Nephron (organoid): Measurements from ENCODE around the gene ZNF568.

Experiments
- H3K27ac Mint-ChIP-seq, 3 experiments: 2 replicates each; pipeline ENCODE4 v1.8.0; 2020; ENCODE audit warnings: mixed read lengths in 3 of 3, mild to moderate bottlenecking in 2 of 3, moderate library complexity in 1 of 3
- H3K27me3 Mint-ChIP-seq: 2 replicates; pipeline ENCODE4 v1.8.0; 2021; ENCODE audit warnings: low read depth, mild to moderate bottlenecking, moderate library complexity, mixed read lengths
- H3K36me3 Mint-ChIP-seq: 2 replicates; pipeline ENCODE4 v1.8.0; 2020; ENCODE audit warnings: low read depth, mixed read lengths
- H3K4me1 Mint-ChIP-seq: 2 replicates; pipeline ENCODE4 v1.8.0; 2020; ENCODE audit warnings: mixed read lengths
- H3K4me3 Mint-ChIP-seq, 3 experiments: 2 replicates each; pipeline ENCODE4 v1.8.0; 2020; ENCODE audit warnings: mild to moderate bottlenecking in 3 of 3, mixed read lengths in 3 of 3, moderate library complexity in 2 of 3
- H3K9me3 Mint-ChIP-seq: 2 replicates; pipeline ENCODE4 v1.8.0; 2020; ENCODE audit warnings: mixed read lengths
- CTCF ChIP-seq, 3 experiments: fragments of 200-600 bp; sonication (generic); IDR thresholded peaks; one replicate each; pipeline ENCODE4 v1.5.0; 2021; ENCODE audit warnings: antibody characterized with exemption in 3 of 3; ENCODE audit not compliant: unreplicated experiment in 3 of 3

ZNF568 gene

GRCh38 chr19:36915992-36916830 lies at the start of gene ZNF568, which contains the start of gene ZNF829:
TSS of gene ZNF568 (plus strand) at chr19:36916332. CDS start at chr19:36922771, 6,439 bp downstream.
TSS of gene ZNF829 (minus strand) at chr19:36916291. CDS start at chr19:36915167, 1,124 bp downstream.
- peak; percentile 49 to 68 (median 60) for TF ChIP-seq CTCF (IDR thresholded peaks at IDR 0.05; ENCODE audit: unreplicated experiment in 3 of 3)
- Mint-ChIP-seq H3K9me3 (peaks cover 62% of the 10 kb centered on the region), H3K27me3 (no peaks in the 10 kb centered on the region), H3K4me3 (peak within 1 kb of the TSS; percentile 92 to 96 (median 95)), H3K36me3 (peaks cover 93% of the 10 kb centered on the region), H3K4me1 (peaks cover 13% of the 10 kb centered on the region), H3K27ac (peak within 1 kb of the TSS; percentile 88 to 93 (median 92))

DNA sequence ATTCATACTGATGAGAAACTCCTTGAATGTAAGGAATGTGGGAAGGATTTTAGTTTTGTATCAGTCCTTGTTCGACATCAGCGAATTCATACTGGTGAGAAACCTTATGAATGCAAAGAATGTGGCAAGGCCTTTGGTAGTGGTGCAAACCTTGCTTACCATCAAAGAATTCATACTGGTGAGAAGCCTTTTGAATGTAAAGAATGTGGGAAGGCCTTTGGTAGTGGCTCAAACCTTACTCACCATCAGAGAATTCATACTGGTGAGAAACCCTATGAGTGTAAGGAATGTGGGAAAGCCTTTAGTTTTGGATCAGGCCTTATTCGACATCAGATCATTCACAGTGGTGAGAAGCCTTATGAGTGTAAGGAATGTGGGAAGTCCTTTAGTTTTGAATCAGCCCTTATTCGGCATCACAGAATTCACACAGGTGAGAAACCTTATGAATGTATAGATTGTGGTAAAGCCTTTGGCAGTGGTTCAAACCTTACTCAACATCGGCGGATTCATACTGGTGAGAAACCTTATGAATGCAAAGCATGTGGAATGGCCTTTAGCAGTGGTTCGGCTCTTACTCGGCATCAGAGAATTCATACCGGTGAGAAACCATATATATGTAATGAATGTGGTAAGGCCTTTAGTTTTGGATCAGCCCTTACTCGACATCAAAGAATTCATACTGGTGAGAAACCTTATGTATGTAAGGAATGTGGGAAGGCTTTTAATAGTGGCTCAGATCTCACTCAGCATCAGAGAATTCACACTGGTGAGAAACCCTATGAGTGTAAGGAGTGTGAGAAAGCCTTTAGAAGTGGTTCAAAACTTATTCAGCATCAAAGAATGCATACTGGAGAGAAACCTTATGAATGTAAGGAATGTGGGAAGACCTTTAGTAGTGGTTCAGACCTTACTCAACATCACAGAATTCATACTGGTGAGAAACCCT lies 38.9 kb upstream of the ZNF568 start:
- H3K27ac Mint-ChIP-seq: no peak overlapping the region
- H3K36me3 Mint-ChIP-seq: peaks cover 84% of the 10 kb centered on the region
- no peaks in the 10 kb centered on the region for H3K4me1 Mint-ChIP-seq
- H3K4me3 Mint-ChIP-seq: no peak overlapping the region
- no peak for TF ChIP-seq CTCF (IDR thresholded peaks at IDR 0.05; ENCODE audit: unreplicated experiment in 3 of 3)
- peaks cover 71% of the 10 kb centered on the region for H3K9me3 Mint-ChIP-seq
- no peaks in the 10 kb centered on the region for H3K27me3 Mint-ChIP-seq

- H3K27me3 Mint-ChIP-seq: no peaks in the 10 kb centered on the region
- no peak overlapping the region for H3K4me3 Mint-ChIP-seq
- H3K9me3 Mint-ChIP-seq: peaks cover 86% of the 10 kb centered on the region
- no peak overlapping the region for H3K27ac Mint-ChIP-seq
- H3K36me3 Mint-ChIP-seq: peaks cover 98% of the 10 kb centered on the region
- no peaks in the 10 kb centered on the region for H3K4me1 Mint-ChIP-seq
- TF ChIP-seq CTCF (IDR thresholded peaks at IDR 0.05; ENCODE audit: unreplicated experiment in 3 of 3): no peak
Observed at GRCh38 chr19:36891768-36892357, 24.3 kb upstream of the ZNF568 start.

DNA sequence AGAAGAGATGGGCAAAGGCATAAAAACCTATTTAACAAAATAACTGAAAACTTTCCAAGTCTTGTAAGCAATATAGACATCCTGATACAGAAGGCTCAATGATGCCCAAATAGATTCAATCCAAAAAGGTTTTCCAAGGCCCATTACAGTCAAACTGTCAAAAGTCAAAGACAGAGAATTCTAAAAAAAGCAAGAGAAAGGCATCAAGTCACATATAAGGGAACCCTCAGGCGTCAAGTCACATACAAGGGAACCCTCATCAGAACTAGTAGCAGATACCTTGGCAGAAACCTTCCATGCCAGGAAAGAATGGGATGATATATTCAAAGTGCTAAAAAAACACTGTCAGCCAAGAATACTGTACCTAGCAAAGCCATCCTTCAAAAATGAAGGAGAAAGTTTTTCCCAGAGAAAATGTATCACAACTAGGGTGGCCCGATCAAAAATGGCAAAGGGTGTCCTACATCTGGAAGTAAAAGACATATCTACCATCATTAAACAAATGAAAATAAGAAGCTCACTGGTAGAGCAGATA lies 21.2 kb upstream of the ZNF568 start:
- Mint-ChIP-seq H3K4me3 (no peak overlapping the region), H3K27me3 (no peaks in the 10 kb centered on the region), H3K4me1 (no peaks in the 10 kb centered on the region), H3K9me3 (peaks cover 86% of the 10 kb centered on the region), H3K27ac (no peak overlapping the region), H3K36me3 (peaks cover 97% of the 10 kb centered on the region)
- no peak for TF ChIP-seq CTCF (IDR thresholded peaks at IDR 0.05; ENCODE audit: unreplicated experiment in 3 of 3)

DNA sequence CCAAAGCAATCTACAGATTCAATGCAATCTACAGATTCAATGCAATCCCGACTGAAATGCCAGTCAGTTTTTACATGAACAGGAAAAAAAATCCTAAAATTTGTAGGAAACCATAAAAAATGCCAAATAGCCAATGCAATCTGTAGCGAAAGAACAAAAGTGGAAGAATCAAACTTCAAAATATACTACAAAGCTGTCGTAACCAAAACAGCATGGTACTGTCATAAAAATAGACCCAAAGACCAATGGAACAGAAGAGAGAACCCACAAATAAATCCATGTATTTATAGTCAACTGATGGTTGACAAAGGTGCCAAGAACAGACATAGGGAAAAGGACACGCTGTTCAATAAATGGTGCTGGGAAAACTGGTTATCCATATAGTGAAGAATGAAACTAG lies 17.7 kb upstream of the ZNF568 start:
- no peak overlapping the region for H3K27ac Mint-ChIP-seq
- H3K27me3 Mint-ChIP-seq: no peaks in the 10 kb centered on the region
- TF ChIP-seq CTCF (IDR thresholded peaks at IDR 0.05; ENCODE audit: unreplicated experiment in 3 of 3): no peak
- peaks cover 95% of the 10 kb centered on the region for H3K36me3 Mint-ChIP-seq
- H3K4me3 Mint-ChIP-seq: no peak overlapping the region
- peaks cover 78% of the 10 kb centered on the region for H3K9me3 Mint-ChIP-seq
- no peaks in the 10 kb centered on the region for H3K4me1 Mint-ChIP-seq
